ENCODE data around the gene ABI3BP. TPM values are rescaled to one million over a fixed set of nuclear protein-coding genes. Genes with fewer than 3 reads are reported as not detected.

ABI3BP gene
- total RNA-seq, 1 experiment from 2014 or later = 0.74 TPM

- no peak for TF ChIP-seq AFF4 (CRISPR knock-in tag; IDR thresholded peaks at IDR 0.05; ENCODE audit: borderline replicate concordance)
- no peak for TF ChIP-seq ESRRA (CRISPR knock-in tag; IDR thresholded peaks at IDR 0.05; ENCODE audit: borderline replicate concordance)
- TF ChIP-seq MXD4 (CRISPR knock-in tag; IDR thresholded peaks at IDR 0.05; ENCODE audit: borderline replicate concordance) = no peak
- TF ChIP-seq CREB1 (CRISPR knock-in tag; IDR thresholded peaks at IDR 0.05) = no peak
- no peak for TF ChIP-seq CTCF (IDR thresholded peaks at IDR 0.05)
- no peak for TF ChIP-seq TP53 (CRISPR knock-in tag; IDR thresholded peaks at IDR 0.05)
- TF ChIP-seq NR2C2 (CRISPR knock-in tag; IDR thresholded peaks at IDR 0.05) = no peak
- TF ChIP-seq IRF1 (CRISPR knock-in tag; IDR thresholded peaks at IDR 0.05) = no peak
- no peak for TF ChIP-seq JAZF1 (CRISPR knock-in tag; IDR thresholded peaks at IDR 0.05)
Observed at GRCh38 chr3:100830931-100831330, 162.3 kb downstream of the ABI3BP start (continued).

- ATAC-seq = no peak
- no peak overlapping the region for H3K27ac Mint-ChIP-seq
- no peaks in the 10 kb centered on the region for H3K27me3 Mint-ChIP-seq (ENCODE audit: low read depth)
- POLR2A ChIA-PET = interaction anchor here (0.7 kb wide), 1 partner anchor 598 kb away, joined by 3 read pairs; no protein-coding TSS in a partner anchor
- no peaks in the 10 kb centered on the region for H3K4me1 Mint-ChIP-seq
- no peaks in the 10 kb centered on the region for H3K36me3 Mint-ChIP-seq
- DNase-seq (ENCODE audit: low spot score) = no peak
- no peak overlapping the region for H3K4me3 Mint-ChIP-seq
- CTCF ChIA-PET = no interaction called here
- H3K9me3 Mint-ChIP-seq = no peaks in the 10 kb centered on the region
- TF ChIP-seq STAT6 (CRISPR knock-in tag; conservative IDR thresholded peaks at IDR 0.05; ENCODE audit: low read depth) (no peak), JUN (CRISPR knock-in tag; IDR thresholded peaks at IDR 0.05) (no peak), HMGXB4 (CRISPR knock-in tag; IDR thresholded peaks at IDR 0.05) (no peak), ZNF425 (CRISPR knock-in tag; conservative IDR thresholded peaks at IDR 0.05) (no peak), FOXP4 (CRISPR knock-in tag; IDR thresholded peaks at IDR 0.05) (no peak), MAX (CRISPR knock-in tag; IDR thresholded peaks at IDR 0.05) (no peak), AR (CRISPR knock-in tag; IDR thresholded peaks at IDR 0.05) (no peak), GTF2I (CRISPR knock-in tag; conservative IDR thresholded peaks at IDR 0.05) (no peak), ZNF671 (CRISPR knock-in tag; IDR thresholded peaks at IDR 0.05) (no peak)
Observed at GRCh38 chr3:100825574-100825973, 167.6 kb downstream of the ABI3BP start.
